GM23248 (cell line): ENCODE results near the gene CPNE2.

ENCODE experiments used
- EZH2 ChIP-seq: fragments of 200-600 bp; sonication (generic); IDR thresholded peaks from 2 replicates; pipeline ENCODE4 v1.6.1; 2018; ENCODE audit warnings: antibody characterized with exemption, mild to moderate bottlenecking; ENCODE audit not compliant: insufficient read depth, poor library complexity, severe bottlenecking
- EZH2phosphoT487 ChIP-seq: fragments of 200-600 bp; sonication (generic); IDR thresholded peaks from 2 replicates; pipeline ENCODE4 v1.6.1; 2018; ENCODE audit warnings: antibody characterized with exemption, moderate library complexity, mild to moderate bottlenecking, low read depth; ENCODE audit not compliant: insufficient read depth

DNA sequence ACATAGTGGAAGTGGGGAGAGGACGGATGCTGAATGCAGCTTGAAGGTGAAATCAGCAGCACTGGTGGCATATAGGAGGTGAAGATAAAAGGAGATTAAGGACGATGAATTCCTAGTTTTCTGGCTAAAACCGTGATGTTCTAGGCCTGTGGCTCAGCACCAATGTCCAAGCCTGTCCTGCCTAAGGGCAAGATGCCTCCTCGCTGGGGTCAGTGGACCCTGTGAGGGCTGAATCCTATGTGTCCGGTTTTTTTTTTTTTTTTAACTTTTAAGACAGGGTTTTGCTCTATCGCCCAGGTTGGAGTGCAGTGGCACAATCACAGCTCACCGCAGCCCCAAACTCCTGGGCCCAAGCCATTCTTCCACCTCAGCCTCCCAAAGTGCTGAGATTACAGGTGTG, 12.8 kb downstream of the CPNE2 start:
- TF ChIP-seq EZH2 (no peak), EZH2phosphoT487 (no peak)
